IgD-negative memory B cell (primary cell): ENCODE data around the gene RAF1. TPM values are rescaled to one million over a fixed set of nuclear protein-coding genes. Genes with fewer than 3 reads are reported as not detected.
"Not testable (repeated sequence)": the region's sequence is repeated elsewhere in the genome, so short reads cannot be mapped to it uniquely, and the experiment has no call there.

Source experiments
- H3K27ac Mint-ChIP-seq, 3 donors: one replicate each; pipeline ENCODE4 v1.8.0; 2020 to 2022; ENCODE audit warnings: mild to moderate bottlenecking in 3 of 3, mixed read lengths in 3 of 3, moderate library complexity in 1 of 3
- H3K27me3 Mint-ChIP-seq: one replicate; pipeline ENCODE4 v1.8.0; 2021; ENCODE audit warnings: mixed read lengths
- H3K36me3 Mint-ChIP-seq: one replicate; pipeline ENCODE4 v1.8.0; 2020; ENCODE audit warnings: mild to moderate bottlenecking, mixed read lengths
- H3K4me1 Mint-ChIP-seq, 3 donors: one replicate each; pipeline ENCODE4 v1.8.0; 2020 to 2022; ENCODE audit warnings: mixed read lengths in 3 of 3, mild to moderate bottlenecking in 1 of 3
- H3K4me3 Mint-ChIP-seq, 4 donors: one replicate each; pipeline ENCODE4 v1.8.0; 2020 to 2022; ENCODE audit warnings: mild to moderate bottlenecking in 4 of 4, mixed read lengths in 4 of 4, moderate library complexity in 3 of 4
- H3K9me3 Mint-ChIP-seq, 3 donors: one replicate each; pipeline ENCODE4 v1.8.0; 2020 to 2021; ENCODE audit warnings: mixed read lengths in 3 of 3, mild to moderate bottlenecking in 1 of 3
- polyA plus RNA-seq: library from polyadenylated mRNA; unstranded; fragments of 300-500 nt; fragmentation: Illumina TruSeq; gene quantifications from one replicate; pipeline ENCODE4 v1.2.3, GENCODE V29; 2021

Gene RAF1
- polyA plus RNA-seq, 1 donor from 2014 or later, result 56.0 TPM

GRCh38 chr3:12661926-12662592, 1.9 kb downstream of the RAF1 start:
- peaks cover 29 to 39% (median 33%) of the 10 kb centered on the region in 3 donors for H3K4me1 Mint-ChIP-seq
- H3K36me3 Mint-ChIP-seq, result peaks cover 6% of the 10 kb centered on the region
- no peaks in the 10 kb centered on the region for H3K9me3 Mint-ChIP-seq
- peak overlapping the region; percentile 96 to 100 (median 98) for H3K4me3 Mint-ChIP-seq
- peak overlapping the region; percentile 95 to 99 (median 98) for H3K27ac Mint-ChIP-seq
- H3K27me3 Mint-ChIP-seq, result no peaks in the 10 kb centered on the region

GRCh38 chr3:12661375-12661774, 2.5 kb downstream of the RAF1 start:
- not testable (repeated sequence) for H3K27me3 Mint-ChIP-seq, H3K9me3 Mint-ChIP-seq, H3K36me3 Mint-ChIP-seq
- peaks cover 32 to 42% (median 33%) of the 10 kb centered on the region in 3 donors for H3K4me1 Mint-ChIP-seq
- peak overlapping the region in 1 of 3 donors; percentile 67 for H3K27ac Mint-ChIP-seq
- H3K4me3 Mint-ChIP-seq, result peak overlapping the region in 3 of 4 donors; percentile 40 to 79 (median 76)

- H3K27ac Mint-ChIP-seq, result peak overlapping the region in 2 of 3 donors; percentile 20 to 78
- peaks cover 6% of the 10 kb centered on the region for H3K36me3 Mint-ChIP-seq
- H3K4me1 Mint-ChIP-seq, result peaks cover 33 to 52% (median 41%) of the 10 kb centered on the region in 3 donors
- peak overlapping the region in 2 of 4 donors; percentile 62 to 65 for H3K4me3 Mint-ChIP-seq
- no peaks in the 10 kb centered on the region for H3K9me3 Mint-ChIP-seq
- H3K27me3 Mint-ChIP-seq, result no peaks in the 10 kb centered on the region
Observed at GRCh38 chr3:12660196-12660595, 3.7 kb downstream of the RAF1 start.

GRCh38 chr3:12659316-12660015, 4.5 kb downstream of the RAF1 start:
- H3K4me3 Mint-ChIP-seq, result peak overlapping the region in 3 of 4 donors; percentile 3 to 74 (median 62)
- peaks cover 6% of the 10 kb centered on the region for H3K36me3 Mint-ChIP-seq
- H3K4me1 Mint-ChIP-seq, result peaks cover 31 to 48% (median 41%) of the 10 kb centered on the region in 3 donors
- peak overlapping the region; percentile 53 to 78 (median 56) for H3K27ac Mint-ChIP-seq
- no peaks in the 10 kb centered on the region for H3K9me3 Mint-ChIP-seq
- H3K27me3 Mint-ChIP-seq, result no peaks in the 10 kb centered on the region

- Mint-ChIP-seq H3K36me3 (peaks cover 6% of the 10 kb centered on the region), H3K27ac (no peak overlapping the region), H3K4me1 (peaks cover 32 to 42% (median 41%) of the 10 kb centered on the region in 3 donors), H3K27me3 (no peaks in the 10 kb centered on the region), H3K4me3 (peak overlapping the region in 2 of 4 donors; percentile 63 to 67), H3K9me3 (no peaks in the 10 kb centered on the region)
Observed at GRCh38 chr3:12658593-12659058, 5.3 kb downstream of the RAF1 start.

- peaks cover 30 to 41% (median 37%) of the 10 kb centered on the region in 3 donors for H3K4me1 Mint-ChIP-seq
- no peaks in the 10 kb centered on the region for H3K27me3 Mint-ChIP-seq
- peaks cover 6% of the 10 kb centered on the region for H3K36me3 Mint-ChIP-seq
- peak overlapping the region in 1 of 3 donors; percentile 13 for H3K27ac Mint-ChIP-seq
- peak overlapping the region in 2 of 4 donors; percentile 32 to 43 for H3K4me3 Mint-ChIP-seq
- no peaks in the 10 kb centered on the region for H3K9me3 Mint-ChIP-seq
Observed at GRCh38 chr3:12656850-12657249, 7.1 kb downstream of the RAF1 start.

GRCh38 chr3:12656193-12656592, 7.7 kb downstream of the RAF1 start:
- H3K4me1 Mint-ChIP-seq, result peaks cover 30 to 44% (median 34%) of the 10 kb centered on the region in 3 donors
- no peaks in the 10 kb centered on the region for H3K9me3 Mint-ChIP-seq
- peak overlapping the region in 2 of 3 donors; percentile 11 to 25 for H3K27ac Mint-ChIP-seq
- peaks cover 6% of the 10 kb centered on the region for H3K36me3 Mint-ChIP-seq
- H3K27me3 Mint-ChIP-seq, result no peaks in the 10 kb centered on the region
- H3K4me3 Mint-ChIP-seq, result peak overlapping the region in 2 of 4 donors; percentile 2 to 43

GRCh38 chr3:12655701-12656100, 8.2 kb downstream of the RAF1 start:
- Mint-ChIP-seq H3K4me3 (no peak overlapping the region), H3K36me3 (peaks cover 6% of the 10 kb centered on the region), H3K27me3 (no peaks in the 10 kb centered on the region), H3K4me1 (peaks cover 34 to 45% (median 34%) of the 10 kb centered on the region in 3 donors), H3K9me3 (no peaks in the 10 kb centered on the region), H3K27ac (peak overlapping the region; percentile 11 to 69 (median 25))

- Mint-ChIP-seq H3K9me3 (no peaks in the 10 kb centered on the region), H3K27ac (peak overlapping the region in 1 of 3 donors; percentile 66), H3K4me3 (peak overlapping the region in 1 of 4 donors; percentile 32), H3K36me3 (peaks cover 1% of the 10 kb centered on the region), H3K27me3 (no peaks in the 10 kb centered on the region), H3K4me1 (peaks cover 31 to 41% (median 32%) of the 10 kb centered on the region in 3 donors)
Observed at GRCh38 chr3:12653747-12654146, 10.2 kb downstream of the RAF1 start.

GRCh38 chr3:12648384-12648959, 15.4 kb downstream of the RAF1 start:
- no peaks in the 10 kb centered on the region for H3K36me3 Mint-ChIP-seq
- peaks cover 41 to 47% (median 41%) of the 10 kb centered on the region in 3 donors for H3K4me1 Mint-ChIP-seq
- H3K27me3 Mint-ChIP-seq, result no peaks in the 10 kb centered on the region
- H3K4me3 Mint-ChIP-seq, result peak overlapping the region in 2 of 4 donors; percentile 6 to 68
- peak overlapping the region in 2 of 3 donors; percentile 78 to 91 for H3K27ac Mint-ChIP-seq
- no peaks in the 10 kb centered on the region for H3K9me3 Mint-ChIP-seq

- peak overlapping the region in 1 of 4 donors; percentile 37 for H3K4me3 Mint-ChIP-seq
- peaks cover 6% of the 10 kb centered on the region for H3K36me3 Mint-ChIP-seq
- H3K9me3 Mint-ChIP-seq, result no peaks in the 10 kb centered on the region
- peak overlapping the region in 1 of 3 donors; percentile 23 for H3K27ac Mint-ChIP-seq
- peaks cover 38 to 48% (median 39%) of the 10 kb centered on the region in 3 donors for H3K4me1 Mint-ChIP-seq
- H3K27me3 Mint-ChIP-seq, result no peaks in the 10 kb centered on the region
Observed at GRCh38 chr3:12644331-12644937, 19.5 kb downstream of the RAF1 start.

GRCh38 chr3:12643724-12644123, 20.2 kb downstream of the RAF1 start:
- Mint-ChIP-seq H3K27ac (no peak overlapping the region), H3K27me3 (no peaks in the 10 kb centered on the region), H3K4me1 (peaks cover 42 to 54% (median 43%) of the 10 kb centered on the region in 3 donors), H3K36me3 (peaks cover 6% of the 10 kb centered on the region), H3K4me3 (no peak overlapping the region), H3K9me3 (no peaks in the 10 kb centered on the region)

- Mint-ChIP-seq H3K27me3 (no peaks in the 10 kb centered on the region), H3K4me1 (peaks cover 39 to 48% (median 43%) of the 10 kb centered on the region in 3 donors), H3K9me3 (no peaks in the 10 kb centered on the region), H3K27ac (peak overlapping the region in 1 of 3 donors; percentile 13), H3K36me3 (peaks cover 9% of the 10 kb centered on the region), H3K4me3 (peak overlapping the region in 2 of 4 donors; percentile 10 to 26)
Observed at GRCh38 chr3:12643010-12643380, 20.9 kb downstream of the RAF1 start.

GRCh38 chr3:12640853-12641252, 23.1 kb downstream of the RAF1 start:
- not testable (repeated sequence) for H3K9me3 Mint-ChIP-seq

More at GRCh38 chr3:12640853-12641252, 23.1 kb downstream of the RAF1 start:
- H3K27ac Mint-ChIP-seq, result peak overlapping the region in 1 of 3 donors; percentile 29
- H3K27me3 Mint-ChIP-seq, result not testable (repeated sequence)
- H3K36me3 Mint-ChIP-seq, result peaks cover 13% of the 10 kb centered on the region
- peak overlapping the region in 1 of 4 donors; percentile 12 for H3K4me3 Mint-ChIP-seq
- H3K4me1 Mint-ChIP-seq, result peaks cover 36 to 42% (median 42%) of the 10 kb centered on the region in 3 donors
